NCI-H187 treated with DMSO at 0.1 percent for 48 hours (cell line): ENCODE results near the gene ARHGAP25.
"Not testable (repeated sequence)": the region's sequence is repeated elsewhere in the genome, so short reads cannot be mapped to it uniquely, and the experiment has no call there.

Experiments
- DNase-seq: peaks from one replicate; lab custom pipeline; 2025; lab: John Stamatoyannopoulos, UW

Gene ARHGAP25

DNA sequence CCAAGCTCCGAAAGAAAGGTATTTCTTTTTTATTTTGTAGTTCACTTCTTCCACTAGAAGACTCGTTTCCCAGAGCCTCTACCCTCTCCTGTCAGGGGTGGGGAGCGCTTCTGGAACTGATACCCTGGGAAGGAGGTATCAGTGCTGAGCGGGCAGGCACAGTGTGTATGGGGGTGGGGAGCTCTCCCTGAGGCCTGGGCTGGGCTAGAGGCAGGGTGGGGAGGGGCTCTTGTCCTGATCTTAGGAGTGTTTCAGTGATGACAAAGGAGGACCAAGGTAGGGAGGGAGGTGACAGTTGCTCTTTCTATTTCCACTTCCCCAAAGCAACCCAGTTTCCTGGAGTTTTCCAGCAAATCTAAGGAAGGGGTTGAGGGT, 65.4 kb downstream of the ARHGAP25 start:
- no peak for DNase-seq

DNA sequence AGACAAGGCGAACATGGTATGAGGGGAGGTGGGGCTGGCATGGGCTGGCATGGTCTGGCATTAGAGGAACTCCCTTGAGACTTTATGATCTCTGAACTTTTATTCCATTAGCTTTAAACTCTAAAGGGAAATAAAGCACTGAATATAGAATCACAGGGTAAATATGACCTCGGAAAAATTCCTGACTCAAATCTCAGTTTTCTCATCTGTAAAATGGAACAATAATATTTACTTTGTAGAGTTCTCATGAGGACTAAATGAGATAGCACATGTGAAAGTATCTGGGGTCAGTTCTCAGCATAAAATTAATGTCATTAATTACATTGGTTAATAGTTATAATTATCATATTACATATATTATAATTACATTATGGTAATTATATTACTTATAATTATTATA, 65.9 kb downstream of the ARHGAP25 start:
- no peak for DNase-seq

DNA sequence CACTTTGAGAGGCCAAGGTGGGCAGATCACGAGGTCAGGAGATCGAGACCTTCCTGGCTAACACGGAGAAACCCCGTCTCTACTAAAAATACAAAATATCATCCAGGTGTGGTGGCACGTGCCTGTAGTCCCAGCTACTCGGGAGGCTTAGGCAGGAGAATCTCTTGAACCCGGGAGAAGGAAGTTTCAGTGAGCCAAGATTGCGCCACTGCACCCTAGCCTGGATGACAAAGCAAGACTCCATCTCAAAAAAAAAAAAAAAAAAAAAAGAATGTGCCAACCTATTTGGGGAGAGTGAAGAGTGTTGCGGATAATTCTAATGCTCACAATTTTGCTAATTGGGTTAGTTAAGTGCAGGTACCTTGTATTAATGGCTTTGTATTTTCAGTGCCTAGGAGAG, 67.5 kb downstream of the ARHGAP25 start:
- not testable (repeated sequence) for DNase-seq

DNA sequence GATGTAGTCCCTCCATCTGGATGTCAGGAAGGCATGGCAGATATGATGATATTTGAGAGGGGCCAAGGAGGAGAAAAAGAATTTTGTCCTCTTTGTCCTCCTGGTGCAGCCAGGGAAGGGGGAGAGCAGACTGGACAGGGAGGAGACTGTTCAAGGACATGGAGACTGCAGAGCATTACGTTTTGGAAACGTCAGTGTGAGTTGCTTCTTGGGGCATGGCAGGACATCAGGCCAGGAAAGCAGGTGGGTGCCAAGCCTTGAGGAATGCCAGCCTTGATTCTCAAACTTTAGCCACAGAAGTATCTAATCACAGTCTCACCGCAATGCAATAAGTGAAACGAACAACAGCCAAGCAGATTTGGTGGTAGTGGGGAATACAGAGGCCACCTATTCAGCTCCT, 70.4 kb downstream of the ARHGAP25 start:
- no peak for DNase-seq

DNA sequence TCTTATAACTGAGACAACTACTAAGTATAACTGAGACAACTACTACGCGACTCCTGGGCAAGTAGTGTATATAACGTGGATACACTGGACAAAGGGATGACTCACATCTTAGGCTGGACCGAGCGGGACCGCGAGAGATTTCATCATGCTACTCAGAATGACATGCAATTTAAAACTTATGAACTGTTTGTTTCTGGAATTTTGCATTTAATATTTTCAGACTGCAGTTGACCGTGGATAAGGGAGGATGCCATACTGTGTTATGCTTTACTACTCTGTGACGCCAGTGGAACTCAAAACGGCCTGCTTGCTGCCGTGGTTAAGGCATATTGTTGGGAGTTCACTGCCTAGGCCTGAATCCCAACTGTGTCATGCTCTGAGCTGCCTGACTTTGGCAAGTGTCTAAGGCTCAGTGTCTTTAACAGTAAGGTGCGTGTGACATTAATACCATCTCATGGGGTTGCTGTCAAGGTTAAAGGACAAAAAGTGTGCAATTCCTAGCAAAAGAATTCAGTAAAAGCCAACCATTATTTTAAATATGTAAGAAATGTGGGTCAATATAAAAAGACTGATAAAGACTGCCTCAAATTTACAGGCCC, 72.0 kb downstream of the ARHGAP25 start:
- DNase-seq: no peak

DNA sequence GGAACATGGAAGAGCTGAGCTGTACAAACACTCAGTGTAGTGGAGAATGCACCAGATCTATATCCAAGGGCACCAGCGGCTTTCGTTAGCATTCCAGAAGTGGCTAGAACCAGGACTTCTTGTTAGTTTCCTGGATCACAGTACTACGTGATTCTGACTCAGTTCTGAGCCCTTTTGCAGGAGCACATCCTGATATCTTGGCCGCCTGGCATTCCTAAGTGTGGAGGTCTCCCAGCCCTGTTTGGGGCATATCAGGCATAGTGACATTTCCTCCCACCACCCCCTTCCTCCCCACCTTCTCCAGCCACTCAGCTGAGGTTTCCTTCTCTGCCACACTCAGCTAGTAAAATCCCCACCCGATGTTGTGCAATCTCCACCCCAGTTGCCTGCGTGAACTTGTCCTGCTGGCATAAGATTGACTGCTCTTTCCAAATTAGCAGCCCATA, 73.2 kb downstream of the ARHGAP25 start:
- no peak for DNase-seq

DNA sequence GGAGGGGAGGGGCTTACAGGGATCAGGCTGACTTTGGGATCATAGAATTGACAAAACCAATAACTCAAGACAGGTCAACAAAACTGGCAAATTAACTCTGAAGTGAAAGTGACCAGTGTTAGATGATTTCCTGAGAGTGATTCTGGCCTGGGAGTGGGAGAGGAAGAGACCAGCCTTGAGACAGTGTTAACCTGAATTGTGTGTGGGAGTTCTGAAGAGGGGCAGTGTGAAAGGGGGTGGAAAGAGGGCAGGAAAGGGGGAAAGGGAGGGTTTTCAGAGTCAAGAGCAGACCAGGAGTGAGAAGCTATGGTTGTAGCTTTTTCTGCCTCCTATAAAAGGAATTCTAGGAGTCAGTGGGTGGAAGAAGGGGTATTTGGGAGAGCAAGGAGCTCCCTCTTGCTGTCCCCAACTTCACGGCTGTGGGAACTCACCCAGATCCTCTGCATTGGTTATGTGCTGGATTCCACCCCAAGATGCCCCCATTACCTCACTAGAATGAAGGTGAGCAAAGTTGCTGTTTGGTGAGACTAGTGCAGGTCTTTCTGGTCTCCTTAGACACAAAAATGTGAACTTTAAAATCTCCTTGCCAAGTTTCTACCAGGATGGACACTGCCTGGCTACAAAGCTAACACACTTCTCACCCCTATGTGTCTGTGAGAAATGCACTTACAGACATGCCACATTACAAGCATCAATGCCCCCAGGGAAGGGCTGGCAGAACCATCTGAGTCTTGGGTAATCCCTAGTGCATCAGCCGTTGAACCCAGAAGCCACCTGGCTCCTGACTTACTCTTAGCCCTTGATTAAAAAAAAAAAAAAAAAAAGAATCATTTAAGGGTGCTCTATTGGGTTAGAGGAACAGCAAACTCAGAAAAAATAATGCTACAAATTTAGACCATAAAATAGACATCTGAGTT, 75.0 kb downstream of the ARHGAP25 start:
- DNase-seq: no peak

DNA sequence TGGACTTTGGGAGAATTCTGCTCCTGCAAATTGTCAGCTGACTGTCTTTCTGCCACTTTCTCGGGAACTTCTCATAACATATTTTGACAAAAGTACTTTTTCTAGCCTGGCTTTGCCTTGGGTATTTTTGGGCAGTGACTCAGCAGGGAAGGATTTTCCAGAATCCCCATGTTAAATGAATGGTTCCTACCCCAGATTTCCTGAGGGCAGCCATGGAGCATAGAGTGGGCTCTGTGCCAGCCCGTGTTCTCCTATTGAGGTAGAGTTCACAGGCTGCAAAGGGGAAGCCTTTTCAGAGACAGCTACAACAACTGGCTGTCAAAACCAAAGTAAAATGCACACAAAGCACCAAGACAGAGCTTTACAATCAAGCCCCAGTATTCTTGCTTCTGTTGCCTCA, 76.8 kb downstream of the ARHGAP25 start:
- no peak for DNase-seq

DNA sequence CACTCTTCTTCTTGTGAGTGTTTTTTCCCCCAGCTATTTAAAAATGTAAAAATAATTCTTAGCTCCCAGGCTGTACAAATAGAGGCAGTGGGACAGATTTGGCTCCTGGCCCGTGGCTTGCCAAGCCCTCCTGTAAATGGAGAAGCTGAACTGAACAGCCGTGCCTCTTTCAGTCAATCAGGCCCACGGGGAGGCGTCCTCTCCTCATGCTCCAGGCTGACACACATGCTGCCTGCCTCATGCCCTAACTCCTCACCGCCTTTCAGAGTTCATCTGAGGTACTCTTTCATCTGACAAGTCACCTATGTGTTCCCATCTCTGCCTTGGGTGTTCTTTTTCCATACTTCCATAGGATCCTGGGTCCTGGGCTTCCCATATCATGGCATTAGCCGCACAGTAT, 77.6 kb downstream of the ARHGAP25 start:
- no peak for DNase-seq

DNA sequence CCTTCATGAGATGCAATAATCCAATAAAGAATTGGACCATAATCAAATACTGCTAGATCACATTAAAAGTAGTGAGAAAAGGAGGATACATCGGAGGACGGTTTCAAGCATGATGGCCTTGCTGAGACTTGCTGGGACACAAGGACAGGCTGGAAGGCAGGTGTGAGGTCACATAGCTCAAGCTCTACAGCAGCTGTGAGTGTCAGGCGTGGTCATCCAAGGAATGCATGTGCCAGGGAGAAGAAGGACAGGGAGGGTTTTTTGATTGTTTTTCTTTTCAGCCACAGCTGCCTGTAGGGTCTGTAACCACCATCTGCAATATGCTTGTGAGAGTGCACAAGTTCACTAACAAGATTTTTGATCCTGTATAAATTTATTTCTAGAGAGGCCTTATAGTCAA, 79.0 kb downstream of the ARHGAP25 start:
- no peak for DNase-seq

DNA sequence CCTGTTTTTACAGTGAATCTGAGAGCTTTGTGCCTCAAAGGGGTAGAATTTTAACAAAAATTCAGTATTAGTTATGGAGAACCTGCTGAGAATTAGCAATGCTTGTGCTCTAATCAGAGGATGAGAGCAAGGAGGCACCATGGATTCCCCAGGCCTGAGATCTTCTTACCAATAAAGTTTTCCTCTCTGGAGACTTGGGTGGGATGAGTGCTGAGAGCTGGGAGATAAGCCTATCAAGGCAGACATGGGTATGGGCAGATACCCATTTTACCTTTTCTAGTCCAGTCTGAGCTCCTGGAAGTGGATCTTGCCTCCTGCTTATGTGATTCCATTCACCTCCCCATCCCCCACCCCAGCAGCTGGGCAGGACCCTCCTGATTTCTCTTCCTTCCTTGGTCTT, 82.7 kb downstream of the ARHGAP25 start:
- DNase-seq: no peak

DNA sequence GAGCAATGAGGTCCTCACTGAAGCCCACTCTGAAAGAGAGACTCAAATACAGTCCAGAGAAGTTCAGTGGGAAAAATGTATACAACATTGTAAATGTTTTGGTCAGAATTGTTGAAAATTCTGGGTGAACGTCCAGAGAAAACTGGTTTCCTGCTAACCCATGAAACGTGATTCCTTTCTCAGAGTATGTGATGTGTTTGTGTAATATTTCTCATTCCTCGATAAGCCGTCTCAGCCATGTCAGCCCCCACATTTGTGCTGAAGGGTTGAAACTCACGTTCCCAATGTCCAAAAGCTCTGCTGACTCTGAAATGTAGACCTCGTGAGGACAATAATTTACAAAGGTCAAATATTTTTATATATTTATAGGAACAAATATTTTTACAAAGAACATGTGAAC, 84.9 kb downstream of the ARHGAP25 start:
- DNase-seq: no peak

DNA sequence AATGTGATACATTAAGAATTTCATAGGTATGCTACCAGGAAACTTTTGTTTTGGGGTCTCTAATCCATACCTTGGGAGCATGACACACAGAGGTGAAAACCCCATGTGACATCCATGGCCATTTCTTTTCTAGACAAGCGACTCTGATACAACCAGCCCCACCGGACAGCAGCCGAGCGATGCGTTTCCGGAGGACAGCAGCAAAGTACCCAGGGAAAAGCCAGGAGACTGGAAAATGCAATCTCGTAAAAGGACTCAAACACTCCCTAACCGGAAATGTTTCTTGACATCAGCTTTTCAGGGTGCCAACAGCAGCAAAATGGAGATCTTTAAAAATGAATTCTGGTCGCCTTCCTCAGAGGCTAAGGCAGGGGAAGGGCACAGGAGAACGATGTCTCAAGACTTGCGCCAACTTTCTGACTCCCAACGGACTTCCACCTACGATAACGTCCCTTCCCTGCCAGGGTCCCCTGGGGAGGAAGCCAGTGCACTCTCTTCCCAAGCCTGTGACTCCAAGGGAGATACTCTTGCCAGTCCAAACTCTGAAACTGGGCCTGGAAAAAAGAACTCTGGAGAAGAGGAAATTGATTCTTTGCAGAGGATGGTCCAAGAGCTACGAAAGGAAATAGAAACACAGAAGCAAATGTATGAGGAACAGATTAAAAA, 87.7 kb downstream of the ARHGAP25 start:
- DNase-seq: no peak

DNA sequence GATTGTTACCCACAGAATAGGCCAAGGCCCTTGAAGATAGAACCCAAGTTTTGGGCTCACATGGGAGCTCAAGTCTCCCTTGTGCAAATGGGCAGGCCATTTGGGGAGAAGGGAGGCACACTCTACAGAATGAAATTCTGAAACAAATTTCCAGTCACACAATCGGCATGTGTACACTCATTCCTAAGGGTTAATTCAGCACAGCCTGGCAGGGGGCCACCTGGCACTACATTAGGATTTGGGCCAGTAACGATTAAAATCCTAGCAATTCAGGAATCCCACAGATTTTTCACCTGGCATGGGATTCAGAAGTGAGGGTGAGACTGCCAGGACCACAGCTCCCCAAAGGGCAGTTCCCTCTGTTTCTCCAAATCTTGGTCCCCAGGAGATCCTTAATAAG, 90.2 kb downstream of the ARHGAP25 start:
- no peak for DNase-seq

DNA sequence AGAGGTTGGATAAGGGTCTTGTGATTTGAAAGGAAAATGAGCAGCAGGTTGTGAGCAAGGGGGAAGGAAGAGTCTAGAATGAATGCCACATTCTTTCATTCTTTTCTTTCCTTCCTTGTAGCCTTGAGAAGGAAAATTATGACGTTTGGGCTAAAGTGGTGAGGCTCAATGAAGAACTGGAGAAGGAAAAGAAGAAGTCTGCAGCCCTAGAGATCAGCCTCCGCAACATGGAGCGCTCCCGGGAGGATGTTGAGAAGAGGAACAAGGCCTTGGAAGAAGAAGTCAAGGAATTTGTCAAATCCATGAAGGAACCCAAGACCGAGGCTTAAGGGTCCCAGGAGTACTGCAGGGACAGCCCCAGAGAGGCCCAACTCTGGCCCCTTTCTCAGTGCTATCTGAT, 91.3 kb downstream of the ARHGAP25 start:
- no peak for DNase-seq

DNA sequence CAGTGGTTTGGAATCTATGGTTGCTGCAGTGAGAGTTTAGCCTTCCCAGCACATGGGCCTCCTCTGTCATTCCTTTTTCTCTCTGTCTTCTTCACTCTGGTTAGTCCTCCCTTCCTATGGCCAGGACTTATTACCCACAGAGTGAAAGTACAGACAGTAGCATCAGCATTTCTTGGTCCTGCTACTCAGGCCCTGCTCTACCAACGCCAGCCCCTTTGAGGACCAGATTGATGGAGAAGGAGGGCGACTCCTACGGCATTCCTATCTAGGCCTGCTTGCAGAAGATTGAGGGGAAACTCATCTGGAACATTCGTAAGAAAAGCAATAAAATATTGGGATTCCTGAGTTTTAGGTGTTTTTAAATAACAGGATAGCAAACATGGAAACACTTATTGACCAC, 93.1 kb downstream of the ARHGAP25 start:
- DNase-seq: no peak

DNA sequence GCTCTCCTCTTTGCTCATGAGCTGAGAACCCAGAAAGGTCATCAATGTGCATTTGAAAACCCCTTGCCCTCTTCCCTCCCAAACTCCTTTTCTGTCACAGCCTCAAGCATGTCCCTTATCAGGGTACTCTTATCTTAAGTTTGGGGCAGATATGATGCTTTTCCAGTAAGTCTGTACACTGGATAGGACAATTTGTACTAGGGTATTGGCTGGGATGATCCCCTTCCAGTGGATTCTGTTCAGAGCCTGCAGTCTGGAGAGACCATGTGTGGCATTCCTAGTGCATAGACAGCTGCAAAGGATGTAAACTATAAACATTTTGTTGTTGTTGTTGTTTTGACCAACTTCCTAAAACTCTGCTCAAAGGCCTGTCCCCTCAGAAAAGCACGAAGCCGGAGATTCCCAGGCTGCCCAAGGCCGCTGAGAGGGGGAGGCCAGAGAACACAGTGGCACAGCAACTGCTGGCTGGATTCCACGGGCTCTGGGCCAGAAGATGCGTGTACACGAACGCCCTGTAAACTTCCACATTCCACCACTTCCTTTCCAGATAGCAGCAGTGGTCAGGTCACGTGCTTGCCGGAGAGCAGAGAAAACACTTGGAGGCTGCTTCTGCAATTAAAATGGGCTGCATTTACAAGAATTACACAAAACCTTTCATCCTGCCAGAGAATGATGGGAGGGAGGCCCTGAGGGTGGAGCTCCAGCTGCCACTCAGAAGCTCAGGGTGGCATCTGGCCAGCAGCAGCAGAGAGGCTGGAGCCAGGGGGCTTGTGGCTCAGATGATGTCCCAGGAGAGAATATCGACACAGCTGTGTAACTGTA, 94.5 kb downstream of the ARHGAP25 start:
- no peak for DNase-seq

DNA sequence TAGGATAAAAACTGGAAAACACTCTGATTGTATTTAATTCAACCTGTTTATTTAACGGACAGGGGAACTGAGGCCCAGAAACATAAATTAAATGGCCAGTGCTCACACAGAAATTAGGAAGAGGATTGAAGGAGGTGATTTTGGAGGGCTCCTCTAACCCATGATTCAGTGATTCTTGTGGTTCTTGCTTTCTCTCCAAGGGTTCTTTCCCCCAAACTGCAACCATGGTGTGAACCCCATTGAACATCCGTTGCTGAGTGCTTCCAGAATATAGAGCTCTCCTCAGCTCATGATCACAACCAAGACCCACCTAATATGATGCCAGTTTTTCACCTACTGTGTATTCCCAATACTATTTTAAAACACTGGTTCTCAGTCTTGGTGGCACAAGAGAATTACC, 95.1 kb downstream of the ARHGAP25 start:
- DNase-seq: no peak

DNA sequence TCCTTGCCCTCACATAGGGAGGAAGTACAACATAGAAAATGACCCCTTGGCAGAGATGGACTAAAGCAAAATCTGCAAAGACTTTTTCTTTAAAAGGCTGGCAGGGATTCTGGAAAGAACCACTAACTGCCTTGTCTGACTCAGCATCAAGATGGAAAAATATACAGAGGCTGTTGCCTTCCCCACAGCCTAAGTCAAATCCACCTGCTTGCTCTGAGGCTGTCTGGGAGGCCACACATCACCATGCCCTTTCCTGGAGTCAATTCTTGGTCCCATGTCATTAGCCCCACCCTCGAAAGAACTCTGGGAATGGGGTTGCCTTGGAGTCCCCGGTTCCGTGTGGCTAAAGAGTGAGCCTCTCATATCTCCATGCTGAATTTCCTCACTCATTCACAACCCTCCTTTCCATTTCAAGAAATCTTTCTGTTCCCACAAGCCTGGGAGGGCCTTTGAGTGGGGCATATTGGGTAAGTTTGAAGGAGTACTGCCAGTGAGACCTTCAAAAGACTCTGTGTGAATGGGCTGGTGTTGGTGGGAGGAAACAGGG, 97.1 kb downstream of the ARHGAP25 start:
- no peak for DNase-seq

DNA sequence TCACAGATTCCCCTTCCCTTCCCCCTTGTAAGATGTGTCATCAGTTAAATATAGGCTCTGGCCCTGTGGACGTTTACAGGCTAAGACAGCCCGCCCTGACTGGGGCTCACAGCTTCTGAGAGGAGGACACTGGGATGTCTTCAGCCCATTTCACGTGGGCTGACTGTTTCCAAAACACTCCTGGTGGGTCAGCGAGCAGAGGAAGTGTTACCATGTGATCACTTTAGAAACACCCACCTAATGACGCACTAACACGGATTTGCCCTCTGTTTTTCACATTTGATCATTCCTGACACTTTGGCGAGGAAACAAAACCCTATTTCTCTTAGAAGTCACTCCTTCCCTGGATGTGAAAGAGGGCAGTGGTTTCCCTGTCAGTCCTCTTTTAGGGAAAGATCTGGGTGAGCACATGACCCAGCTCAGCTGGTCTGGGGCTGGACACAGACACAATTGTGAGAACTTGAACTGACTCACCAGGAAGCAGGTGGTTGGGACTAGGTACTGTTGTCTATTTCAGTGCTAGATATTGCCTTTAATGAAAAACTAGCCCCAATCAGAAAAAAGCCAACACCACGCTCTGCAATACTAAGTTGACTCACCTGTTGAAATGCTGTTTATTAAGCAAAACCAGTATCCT, 97.7 kb downstream of the ARHGAP25 start:
- DNase-seq: no peak

DNA sequence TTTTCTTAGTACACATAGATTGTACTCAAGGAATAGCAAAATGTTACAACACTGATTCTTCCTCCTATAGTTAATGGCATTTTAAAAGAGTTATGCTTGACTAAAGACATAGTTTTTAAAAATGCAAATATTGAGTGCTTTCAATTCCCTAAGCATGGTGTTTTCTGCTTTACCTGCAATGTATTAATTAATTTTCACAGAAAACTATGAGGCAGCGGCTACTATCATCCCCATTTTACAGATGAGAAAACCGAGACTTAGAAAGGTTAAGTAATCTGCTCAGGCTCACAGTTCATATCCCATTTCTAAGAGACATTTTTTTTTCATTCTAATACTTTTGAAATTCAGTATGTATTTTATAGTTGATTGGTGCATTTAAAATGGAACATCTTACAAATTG, 98.6 kb downstream of the ARHGAP25 start:
- no peak for DNase-seq
